ENCODE measurements around the gene TROAP.
A peak's percentile ranks its signal among the peaks of the same experiment; 100 is the strongest.

The TROAP gene

GRCh38 chr12:49296836-49297694 is 26.0 kb upstream of the TROAP start:
- TF ChIP-seq CTCF (IDR thresholded peaks at IDR 0.05; ENCODE audit: insufficient read depth, low read depth, low read length, missing control alignments): no peak
- no peak overlapping the region for H3K4me3 ChIP-seq (ENCODE audit: low read length)
- peak; percentile 46 for DNase-seq (ENCODE audit: low read depth)

GRCh38 chr12:49297695-49298060 is 25.4 kb upstream of the TROAP start:
- TF ChIP-seq CTCF (IDR thresholded peaks at IDR 0.05; ENCODE audit: insufficient read depth, low read depth, low read length, missing control alignments): no peak
- H3K4me3 ChIP-seq (ENCODE audit: low read length): no peak overlapping the region
- no peak for DNase-seq (ENCODE audit: low read depth)

GRCh38 chr12:49298160-49298559 is 24.9 kb upstream of the TROAP start:
- no peak for DNase-seq (ENCODE audit: low read depth)
- H3K4me3 ChIP-seq (ENCODE audit: low read length): no peak overlapping the region
- TF ChIP-seq CTCF (IDR thresholded peaks at IDR 0.05; ENCODE audit: insufficient read depth, low read depth, low read length, missing control alignments): no peak

GRCh38 chr12:49301760-49302159 is 21.3 kb upstream of the TROAP start:
- H3K4me3 ChIP-seq (ENCODE audit: low read length): no peak overlapping the region
- TF ChIP-seq CTCF (IDR thresholded peaks at IDR 0.05; ENCODE audit: insufficient read depth, low read depth, low read length, missing control alignments): no peak
- no peak for DNase-seq (ENCODE audit: low read depth)

GRCh38 chr12:49304161-49304560 is 18.9 kb upstream of the TROAP start:
- H3K4me3 ChIP-seq (ENCODE audit: low read length): no peak overlapping the region
- DNase-seq (ENCODE audit: low read depth): no peak
- TF ChIP-seq CTCF (IDR thresholded peaks at IDR 0.05; ENCODE audit: insufficient read depth, low read depth, low read length, missing control alignments): no peak

- no peak for TF ChIP-seq CTCF (IDR thresholded peaks at IDR 0.05; ENCODE audit: insufficient read depth, low read depth, low read length, missing control alignments)
- DNase-seq (ENCODE audit: low read depth): no peak
- H3K4me3 ChIP-seq (ENCODE audit: low read length): no peak overlapping the region
These were observed 17.1 kb upstream of the TROAP start for GRCh38 chr12:49305762-49306510.
